SK-N-SH treated with all-trans-retinoic acid at 6 μM for 48 hours (cell line): ENCODE results near the gene GAST.

Source experiments
- ATAC-seq: fragments of 200-7000 bp; cut with Tn5 transposase; 3 replicates; pipeline ENCODE4 v1.9.1; 2020; ENCODE audit warnings: mild to moderate bottlenecking, moderate library complexity
- ARNTL ChIP-seq: fragments of 450-650 bp; formaldehyde crosslinking; IDR thresholded peaks from 2 replicates; pipeline ENCODE4 v1.5.0; 2020; ENCODE audit warnings: low read depth, mild to moderate bottlenecking, moderate library complexity, borderline replicate concordance
- BACH2 ChIP-seq: fragments of 250-450 bp; sonication (Bioruptor Pico); IDR thresholded peaks from 2 replicates; pipeline ENCODE4 v1.9.0; 2021; ENCODE audit warnings: mild to moderate bottlenecking, borderline replicate concordance
- CREB5 ChIP-seq: fragments of 250-450 bp; sonication (Bioruptor Pico); IDR thresholded peaks from 2 replicates; pipeline ENCODE4 v1.5.1; 2020; ENCODE audit warnings: low read depth, mild to moderate bottlenecking, moderate library complexity
- CSDC2 ChIP-seq: fragments of 250-450 bp; sonication (Bioruptor Pico); IDR thresholded peaks from 2 replicates; pipeline ENCODE4 v1.5.0; 2020; ENCODE audit warnings: mild to moderate bottlenecking, moderate library complexity
- ESRRG ChIP-seq: fragments of 250-450 bp; sonication (Bioruptor Pico); IDR thresholded peaks from 2 replicates; pipeline ENCODE4 v1.6.1; 2021; ENCODE audit warnings: mild to moderate bottlenecking
- GLIS3 ChIP-seq: fragments of 250-450 bp; sonication (Bioruptor Pico); IDR thresholded peaks from 2 replicates; pipeline ENCODE4 v1.5.0; 2020; ENCODE audit warnings: mild to moderate bottlenecking, moderate library complexity
- ISL1 ChIP-seq: fragments of 250-450 bp; sonication (Bioruptor Pico); IDR thresholded peaks from 2 replicates; pipeline ENCODE4 v2.1.2; 2022; ENCODE audit warnings: mild to moderate bottlenecking, moderate library complexity
- OSR1 ChIP-seq: fragments of 250-450 bp; sonication (Bioruptor Pico); IDR thresholded peaks from 2 replicates; pipeline ENCODE4 v1.8.0; 2022; ENCODE audit warnings: moderate library complexity, mild to moderate bottlenecking, inconsistent platforms
- PPARA ChIP-seq: fragments of 250-450 bp; sonication (Bioruptor Pico); IDR thresholded peaks from 2 replicates; pipeline ENCODE4 v1.5.0; 2020; ENCODE audit warnings: mild to moderate bottlenecking, borderline replicate concordance
- RARB ChIP-seq: fragments of 250-450 bp; sonication (Bioruptor Pico); IDR thresholded peaks from 2 replicates; pipeline ENCODE4 v1.8.0; 2021; ENCODE audit warnings: mild to moderate bottlenecking, moderate library complexity
- SNAI2 ChIP-seq: fragments of 250-450 bp; sonication (Bioruptor Pico); IDR thresholded peaks from 2 replicates; pipeline ENCODE4 v1.5.0; 2020; ENCODE audit warnings: mild to moderate bottlenecking, moderate library complexity
- TCF4 ChIP-seq: fragments of 250-450 bp; sonication (Bioruptor Pico); IDR thresholded peaks from 2 replicates; pipeline ENCODE4 v1.8.0; 2021; ENCODE audit warnings: mild to moderate bottlenecking, moderate library complexity, borderline replicate concordance
- TOX ChIP-seq: fragments of 250-450 bp; sonication (Bioruptor Pico); IDR thresholded peaks from 2 replicates; pipeline ENCODE4 v1.8.0; 2021; ENCODE audit warnings: mild to moderate bottlenecking, moderate library complexity, borderline replicate concordance
- TSHZ2 ChIP-seq: fragments of 250-450 bp; sonication (Bioruptor Pico); IDR thresholded peaks from 2 replicates; pipeline ENCODE4 v1.5.0; 2020; ENCODE audit warnings: mild to moderate bottlenecking, moderate library complexity
- ZC3H10 ChIP-seq: fragments of 250-450 bp; sonication (Bioruptor Pico); IDR thresholded peaks from 2 replicates; pipeline ENCODE4 v1.5.1; 2021; ENCODE audit warnings: mild to moderate bottlenecking, moderate library complexity
- ZFP3 ChIP-seq: fragments of 250-450 bp; sonication (Bioruptor Pico); IDR thresholded peaks from 2 replicates; pipeline ENCODE4 v1.5.0; 2020; ENCODE audit warnings: mild to moderate bottlenecking, moderate library complexity
- ZFP30 ChIP-seq: fragments of 450-650 bp; formaldehyde crosslinking; IDR thresholded peaks from 2 replicates; pipeline ENCODE4 v1.5.0; 2022; ENCODE audit warnings: mild to moderate bottlenecking, moderate library complexity
- ZNF565 ChIP-seq: fragments of 450-650 bp; formaldehyde crosslinking; conservative IDR thresholded peaks from 2 replicates; pipeline ENCODE4 v1.5.0; 2020; ENCODE audit warnings: low read depth, mild to moderate bottlenecking, moderate library complexity
- ZNF70 ChIP-seq: fragments of 450-650 bp; formaldehyde crosslinking; IDR thresholded peaks from 2 replicates; pipeline ENCODE4 v1.5.0; 2020; ENCODE audit warnings: mild to moderate bottlenecking, moderate library complexity
- ZNF8 ChIP-seq: fragments of 450-650 bp; formaldehyde crosslinking; IDR thresholded peaks from 2 replicates; pipeline ENCODE4 v1.5.0; 2020; ENCODE audit warnings: mild to moderate bottlenecking, moderate library complexity
- TF ChIP-seq, protein P1 (sequence below): fragments of 250-450 bp; sonication (Bioruptor Pico); IDR thresholded peaks from 2 replicates; pipeline ENCODE4 v1.8.0; 2021; ENCODE audit warnings: low read depth, mild to moderate bottlenecking, moderate library complexity, borderline replicate concordance
- TF ChIP-seq, protein P2 (sequence below): fragments of 250-450 bp; sonication (Bioruptor Pico); IDR thresholded peaks from 2 replicates; pipeline ENCODE4 v1.8.0; 2020; ENCODE audit warnings: mild to moderate bottlenecking, moderate library complexity, borderline replicate concordance
- TF ChIP-seq, protein P3 (sequence below): fragments of 250-450 bp; sonication (Bioruptor Pico); IDR thresholded peaks from 2 replicates; pipeline ENCODE4 v1.5.1; 2021; ENCODE audit warnings: mild to moderate bottlenecking, moderate library complexity

Gene GAST

GRCh38 chr17:41691031-41691777 is 20.9 kb upstream of the GAST start:
- TF ChIP-seq ARNTL (CRISPR knock-in tag) (no peak), TSHZ2 (CRISPR knock-in tag) (no peak), CSDC2 (CRISPR knock-in tag) (no peak), ISL1 (CRISPR knock-in tag) (no peak), GLIS3 (no peak)
- ATAC-seq = no peak

DNA sequence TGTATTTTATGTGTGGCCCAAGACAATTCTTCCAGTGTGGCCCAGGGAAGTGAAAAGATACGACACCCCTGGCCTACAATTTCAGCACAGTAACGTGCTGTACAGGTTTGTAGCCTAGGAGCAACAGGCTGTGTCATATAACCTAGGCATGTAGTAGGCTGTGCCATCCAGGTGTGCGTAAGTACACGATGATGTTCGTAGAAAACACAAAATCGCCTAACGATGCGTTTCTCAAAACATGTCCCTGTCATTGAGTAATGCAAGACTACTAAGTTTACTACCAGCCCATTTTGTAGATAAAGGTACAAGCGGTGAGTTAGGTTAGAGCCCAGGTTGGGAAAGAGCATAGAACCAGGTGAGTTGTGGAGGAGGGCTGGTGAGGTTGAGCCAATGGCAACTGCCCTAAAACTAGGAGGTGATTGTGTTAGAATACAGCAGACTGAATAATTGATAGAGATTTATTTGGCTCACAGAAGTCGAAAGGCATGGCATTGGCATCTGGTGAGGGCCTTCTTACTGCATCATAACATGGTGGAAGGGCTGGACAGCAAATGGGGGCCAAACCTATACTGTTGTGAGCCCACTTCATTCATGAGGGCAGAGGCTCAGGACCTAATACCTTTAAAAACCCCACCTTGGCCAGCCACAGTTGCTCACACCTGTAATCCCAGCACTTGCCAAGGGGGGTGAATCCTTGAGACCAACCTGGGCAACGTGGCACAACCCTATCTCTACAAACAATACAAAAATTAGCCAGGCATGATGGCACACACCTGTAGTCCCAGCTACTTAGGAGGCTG is 19.2 kb upstream of the GAST start:
- TF ChIP-seq ZC3H10 (CRISPR knock-in tag) (no peak), ZNF8 (CRISPR knock-in tag) (no peak), BACH2 (CRISPR knock-in tag) (no peak), ZFP3 (CRISPR knock-in tag) (no peak), ISL1 (CRISPR knock-in tag) (no peak), ZFP30 (CRISPR knock-in tag) (peak; percentile 32; the same call in 1 of the 2 replicates), ZNF565 (no peak), PPARA (no peak), GLIS3 (no peak), OSR1 (CRISPR knock-in tag) (no peak), ARNTL (CRISPR knock-in tag) (0 out of 2 replicates have a peak, but pooled peaks have one; percentile 61), CREB5 (peak; percentile 62), RARB (CRISPR knock-in tag) (peak; percentile 36; the same call in 1 of the 2 replicates), SNAI2 (no peak), TOX (CRISPR knock-in tag) (peak; percentile 19; the same call in 1 of the 2 replicates), TCF4 (CRISPR knock-in tag) (no peak), CSDC2 (CRISPR knock-in tag) (no peak), TSHZ2 (CRISPR knock-in tag) (no peak), ESRRG (peak; percentile 57; the same call in 1 of the 2 replicates), ZNF70 (CRISPR knock-in tag) (no peak)
- TF ChIP-seq, protein P1, sequence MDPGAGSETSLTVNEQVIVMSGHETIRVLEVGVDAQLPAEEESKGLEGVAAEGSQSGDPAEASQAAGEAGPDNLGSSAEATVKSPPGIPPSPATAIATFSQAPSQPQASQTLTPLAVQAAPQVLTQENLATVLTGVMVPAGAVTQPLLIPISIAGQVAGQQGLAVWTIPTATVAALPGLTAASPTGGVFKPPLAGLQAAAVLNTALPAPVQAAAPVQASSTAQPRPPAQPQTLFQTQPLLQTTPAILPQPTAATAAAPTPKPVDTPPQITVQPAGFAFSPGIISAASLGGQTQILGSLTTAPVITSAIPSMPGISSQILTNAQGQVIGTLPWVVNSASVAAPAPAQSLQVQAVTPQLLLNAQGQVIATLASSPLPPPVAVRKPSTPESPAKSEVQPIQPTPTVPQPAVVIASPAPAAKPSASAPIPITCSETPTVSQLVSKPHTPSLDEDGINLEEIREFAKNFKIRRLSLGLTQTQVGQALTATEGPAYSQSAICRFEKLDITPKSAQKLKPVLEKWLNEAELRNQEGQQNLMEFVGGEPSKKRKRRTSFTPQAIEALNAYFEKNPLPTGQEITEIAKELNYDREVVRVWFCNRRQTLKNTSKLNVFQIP = no peak
- TF ChIP-seq, protein P2, sequence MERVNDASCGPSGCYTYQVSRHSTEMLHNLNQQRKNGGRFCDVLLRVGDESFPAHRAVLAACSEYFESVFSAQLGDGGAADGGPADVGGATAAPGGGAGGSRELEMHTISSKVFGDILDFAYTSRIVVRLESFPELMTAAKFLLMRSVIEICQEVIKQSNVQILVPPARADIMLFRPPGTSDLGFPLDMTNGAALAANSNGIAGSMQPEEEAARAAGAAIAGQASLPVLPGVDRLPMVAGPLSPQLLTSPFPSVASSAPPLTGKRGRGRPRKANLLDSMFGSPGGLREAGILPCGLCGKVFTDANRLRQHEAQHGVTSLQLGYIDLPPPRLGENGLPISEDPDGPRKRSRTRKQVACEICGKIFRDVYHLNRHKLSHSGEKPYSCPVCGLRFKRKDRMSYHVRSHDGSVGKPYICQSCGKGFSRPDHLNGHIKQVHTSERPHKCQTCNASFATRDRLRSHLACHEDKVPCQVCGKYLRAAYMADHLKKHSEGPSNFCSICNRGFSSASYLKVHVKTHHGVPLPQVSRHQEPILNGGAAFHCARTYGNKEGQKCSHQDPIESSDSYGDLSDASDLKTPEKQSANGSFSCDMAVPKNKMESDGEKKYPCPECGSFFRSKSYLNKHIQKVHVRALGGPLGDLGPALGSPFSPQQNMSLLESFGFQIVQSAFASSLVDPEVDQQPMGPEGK (CRISPR knock-in tag) = peak; percentile 87
- TF ChIP-seq, protein P3, sequence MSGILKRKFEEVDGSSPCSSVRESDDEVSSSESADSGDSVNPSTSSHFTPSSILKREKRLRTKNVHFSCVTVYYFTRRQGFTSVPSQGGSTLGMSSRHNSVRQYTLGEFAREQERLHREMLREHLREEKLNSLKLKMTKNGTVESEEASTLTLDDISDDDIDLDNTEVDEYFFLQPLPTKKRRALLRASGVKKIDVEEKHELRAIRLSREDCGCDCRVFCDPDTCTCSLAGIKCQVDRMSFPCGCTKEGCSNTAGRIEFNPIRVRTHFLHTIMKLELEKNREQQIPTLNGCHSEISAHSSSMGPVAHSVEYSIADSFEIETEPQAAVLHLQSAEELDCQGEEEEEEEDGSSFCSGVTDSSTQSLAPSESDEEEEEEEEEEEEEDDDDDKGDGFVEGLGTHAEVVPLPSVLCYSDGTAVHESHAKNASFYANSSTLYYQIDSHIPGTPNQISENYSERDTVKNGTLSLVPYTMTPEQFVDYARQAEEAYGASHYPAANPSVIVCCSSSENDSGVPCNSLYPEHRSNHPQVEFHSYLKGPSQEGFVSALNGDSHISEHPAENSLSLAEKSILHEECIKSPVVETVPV (CRISPR knock-in tag) = peak; percentile 90
- ATAC-seq = peak; percentile 0; the same call in 2 of the 3 replicates
